ENCODE data around the gene CADPS2.

DNA sequence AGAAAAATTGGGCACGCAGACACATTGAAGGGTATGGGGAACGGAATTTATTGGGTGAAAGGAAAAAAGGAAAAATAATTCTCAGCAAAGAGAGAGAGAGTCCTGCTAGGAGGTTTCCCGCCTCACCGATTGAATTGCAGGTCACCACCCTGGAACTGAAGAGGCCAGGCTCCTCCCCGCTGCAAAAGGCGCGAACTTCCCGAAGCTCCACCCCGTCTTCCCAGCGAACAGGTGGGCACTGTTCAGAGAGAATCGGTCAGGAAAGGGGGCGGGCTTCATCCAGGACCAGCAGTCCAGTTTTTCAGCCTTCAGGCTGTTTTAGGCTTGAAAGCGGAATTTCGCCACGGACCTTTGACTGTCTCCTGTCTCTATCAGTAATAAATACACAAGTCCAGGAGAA is 27.3 kb upstream of the CADPS2 start:
- no peak for TF ChIP-seq RXRA (IDR thresholded peaks at IDR 0.05)
- TF ChIP-seq, protein P1, sequence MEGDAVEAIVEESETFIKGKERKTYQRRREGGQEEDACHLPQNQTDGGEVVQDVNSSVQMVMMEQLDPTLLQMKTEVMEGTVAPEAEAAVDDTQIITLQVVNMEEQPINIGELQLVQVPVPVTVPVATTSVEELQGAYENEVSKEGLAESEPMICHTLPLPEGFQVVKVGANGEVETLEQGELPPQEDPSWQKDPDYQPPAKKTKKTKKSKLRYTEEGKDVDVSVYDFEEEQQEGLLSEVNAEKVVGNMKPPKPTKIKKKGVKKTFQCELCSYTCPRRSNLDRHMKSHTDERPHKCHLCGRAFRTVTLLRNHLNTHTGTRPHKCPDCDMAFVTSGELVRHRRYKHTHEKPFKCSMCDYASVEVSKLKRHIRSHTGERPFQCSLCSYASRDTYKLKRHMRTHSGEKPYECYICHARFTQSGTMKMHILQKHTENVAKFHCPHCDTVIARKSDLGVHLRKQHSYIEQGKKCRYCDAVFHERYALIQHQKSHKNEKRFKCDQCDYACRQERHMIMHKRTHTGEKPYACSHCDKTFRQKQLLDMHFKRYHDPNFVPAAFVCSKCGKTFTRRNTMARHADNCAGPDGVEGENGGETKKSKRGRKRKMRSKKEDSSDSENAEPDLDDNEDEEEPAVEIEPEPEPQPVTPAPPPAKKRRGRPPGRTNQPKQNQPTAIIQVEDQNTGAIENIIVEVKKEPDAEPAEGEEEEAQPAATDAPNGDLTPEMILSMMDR (IDR thresholded peaks at IDR 0.05; ENCODE audit: low read depth, low read length, missing input control), result no peak
- TF ChIP-seq, protein P2, sequence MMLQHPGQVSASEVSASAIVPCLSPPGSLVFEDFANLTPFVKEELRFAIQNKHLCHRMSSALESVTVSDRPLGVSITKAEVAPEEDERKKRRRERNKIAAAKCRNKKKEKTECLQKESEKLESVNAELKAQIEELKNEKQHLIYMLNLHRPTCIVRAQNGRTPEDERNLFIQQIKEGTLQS (IDR thresholded peaks at IDR 0.05), result no peak
- no peak for TF ChIP-seq GABPA (IDR thresholded peaks at IDR 0.05 in 1 of 2, conservative IDR thresholded peaks at IDR 0.05 in 1 of 2)
- TF ChIP-seq, protein P3, sequence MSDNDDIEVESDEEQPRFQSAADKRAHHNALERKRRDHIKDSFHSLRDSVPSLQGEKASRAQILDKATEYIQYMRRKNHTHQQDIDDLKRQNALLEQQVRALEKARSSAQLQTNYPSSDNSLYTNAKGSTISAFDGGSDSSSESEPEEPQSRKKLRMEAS (IDR thresholded peaks at IDR 0.05), result no peak

Measured in liver (tissue), 3 donors.